HuH-7 (cell line): ENCODE data around the gene NTN5.
A peak's percentile ranks its signal among the peaks of the same experiment; 100 is the strongest.
"Not testable (repeated sequence)": the region's sequence is repeated elsewhere in the genome, so short reads cannot be mapped to it uniquely, and the experiment has no call there.

Experiments
- DNase-seq: peaks from one replicate; pipeline ENCODE4 v3.0.0; 2011; ENCODE audit warnings: low spot score

NTN5 gene

DNA sequence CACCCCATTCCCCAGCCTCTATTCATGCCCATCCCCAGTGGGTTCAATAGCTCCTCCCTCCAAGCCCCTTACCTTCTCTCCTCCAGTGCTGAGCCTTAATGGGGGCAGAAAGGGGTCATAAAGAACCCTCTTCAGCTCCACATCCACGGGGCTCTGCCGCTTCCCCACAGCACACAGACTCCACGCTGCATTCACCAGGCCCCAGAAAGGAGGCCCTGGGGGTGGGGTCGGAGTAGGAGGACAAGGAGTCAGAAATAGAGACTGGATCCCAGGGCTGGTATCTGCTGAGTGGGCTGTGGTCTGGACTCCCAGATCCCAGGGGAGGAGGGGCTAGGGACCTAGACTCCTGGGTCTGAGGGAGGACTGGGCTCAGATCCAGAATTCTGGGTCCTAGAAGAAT is 28.5 kb downstream of the NTN5 start:
- no peak for DNase-seq

GRCh38 chr19:48642862-48643261 is 30.0 kb downstream of the NTN5 start:
- no peak for DNase-seq

DNA sequence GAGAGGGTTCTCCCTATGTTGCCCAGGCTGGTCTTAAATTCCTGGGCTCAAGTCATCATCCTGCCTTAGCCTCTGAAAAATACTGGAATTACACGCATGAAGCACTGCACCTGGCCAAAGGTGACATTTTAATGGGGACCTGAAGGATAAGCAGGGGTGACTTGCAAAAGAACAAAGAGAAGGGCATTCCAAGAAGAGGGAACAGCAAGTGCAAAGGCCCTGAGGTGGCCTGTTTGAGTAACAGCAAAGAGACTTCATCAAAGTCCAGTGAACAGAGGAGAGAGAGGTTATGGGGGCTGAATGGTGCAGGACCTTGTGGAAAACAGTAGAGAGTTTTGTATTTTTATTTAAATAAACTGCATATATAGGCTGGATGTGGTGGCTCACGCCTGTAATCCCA is 31.0 kb downstream of the NTN5 start:
- no peak for DNase-seq

GRCh38 chr19:48639483-48640375 is 33.1 kb downstream of the NTN5 start:
- no peak for DNase-seq

DNA sequence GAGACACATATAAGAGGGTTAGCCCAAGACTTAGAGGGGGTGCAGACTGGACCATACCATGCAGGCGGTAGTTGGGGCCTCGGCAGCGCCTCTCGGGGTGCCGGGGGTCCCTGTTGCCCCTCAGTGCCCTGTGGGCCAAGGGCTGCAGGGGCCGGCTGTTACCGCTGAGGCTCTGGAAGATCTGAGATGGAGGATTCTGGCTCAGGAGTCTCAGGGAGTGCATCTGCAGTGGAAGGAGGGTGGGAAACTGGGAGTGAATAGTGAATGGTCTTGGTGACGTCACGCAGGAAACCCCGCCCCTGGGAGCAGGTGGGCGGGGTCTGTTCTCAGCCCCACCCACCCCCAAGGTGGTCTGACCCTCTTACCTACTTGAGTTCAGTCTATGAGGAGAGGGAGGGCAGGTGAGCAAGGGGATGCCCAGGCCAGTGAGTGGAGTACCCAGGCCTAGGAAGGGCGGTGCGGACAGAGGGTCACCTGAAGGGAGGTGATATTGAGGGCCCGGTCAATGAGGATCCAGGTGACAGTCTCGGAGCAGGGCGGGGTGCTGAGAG is 33.9 kb downstream of the NTN5 start:
- DNase-seq: no peak

DNA sequence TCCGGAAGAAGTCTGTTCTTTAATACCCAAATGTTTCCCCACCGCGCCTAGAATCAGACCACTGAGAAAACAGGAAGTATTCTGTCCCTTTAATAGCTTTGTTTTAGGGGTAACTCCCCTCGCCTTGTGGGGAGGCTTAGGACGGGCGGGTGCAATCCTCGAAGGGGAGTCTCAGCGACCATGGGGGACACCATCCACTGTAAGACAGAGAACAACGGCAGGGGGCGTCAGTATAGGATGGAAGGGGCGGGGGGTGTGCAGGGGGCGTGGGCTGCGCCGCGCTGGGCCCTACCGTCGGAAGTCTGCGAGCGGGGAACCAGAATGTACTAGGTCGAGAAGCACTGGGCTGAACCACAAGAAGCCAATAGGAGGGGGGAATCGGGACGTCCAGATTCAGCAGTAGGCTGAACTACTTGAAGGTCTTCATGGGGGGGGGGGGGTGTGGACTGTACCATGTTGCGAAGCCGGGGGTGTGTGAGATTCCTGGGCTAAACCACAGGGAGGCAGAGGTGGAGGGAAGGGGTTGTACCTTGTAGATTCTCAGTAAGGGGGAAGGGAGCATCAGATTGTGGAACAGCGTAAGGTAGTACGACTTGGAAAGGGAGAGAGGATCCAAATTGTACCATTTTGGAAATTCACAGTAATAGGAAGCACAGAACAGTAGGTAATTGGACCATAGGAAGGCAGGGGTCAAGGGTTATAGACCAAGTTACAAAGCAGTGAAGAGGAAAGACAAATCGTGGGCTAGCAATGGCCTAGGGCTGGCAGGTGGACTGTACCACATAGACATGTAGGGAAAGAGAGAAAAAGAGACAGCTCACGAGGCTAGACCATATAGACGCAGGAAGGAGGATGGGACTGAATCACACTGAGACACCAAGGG is 34.6 kb downstream of the NTN5 start:
- DNase-seq: peak; percentile 82

DNA sequence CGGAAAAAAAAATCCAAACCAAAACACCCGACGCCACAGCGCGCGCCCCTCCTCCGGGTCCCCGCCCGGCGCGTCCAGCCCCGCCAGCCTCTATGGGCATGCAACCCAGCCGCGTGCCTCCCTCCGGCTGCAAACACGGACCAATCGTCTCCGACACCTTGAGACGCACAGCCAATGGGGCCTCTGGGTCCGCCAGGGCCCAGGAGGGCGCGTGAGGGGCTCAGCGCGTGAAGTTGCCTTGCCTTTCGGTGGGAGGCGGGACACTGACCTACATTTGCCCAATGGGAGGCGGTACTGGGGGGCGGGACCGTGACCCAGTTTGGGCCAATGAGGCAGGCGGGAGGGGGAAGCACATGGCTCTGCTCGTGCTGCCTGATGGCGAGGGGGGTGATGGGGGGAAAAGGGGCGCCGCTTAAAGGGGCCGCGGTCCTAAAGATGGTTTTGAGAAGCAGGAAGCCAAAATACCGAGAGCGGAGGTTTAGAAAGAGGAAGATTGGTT is 35.3 kb downstream of the NTN5 start:
- peak; percentile 96 for DNase-seq

GRCh38 chr19:48636859-48637448 is 35.9 kb downstream of the NTN5 start, which contains the start of gene DBP:
TSS of gene DBP (minus strand) at chr19:48637379. CDS start at chr19:48636994, 385 bp downstream.
- DNase-seq: no peak

DNA sequence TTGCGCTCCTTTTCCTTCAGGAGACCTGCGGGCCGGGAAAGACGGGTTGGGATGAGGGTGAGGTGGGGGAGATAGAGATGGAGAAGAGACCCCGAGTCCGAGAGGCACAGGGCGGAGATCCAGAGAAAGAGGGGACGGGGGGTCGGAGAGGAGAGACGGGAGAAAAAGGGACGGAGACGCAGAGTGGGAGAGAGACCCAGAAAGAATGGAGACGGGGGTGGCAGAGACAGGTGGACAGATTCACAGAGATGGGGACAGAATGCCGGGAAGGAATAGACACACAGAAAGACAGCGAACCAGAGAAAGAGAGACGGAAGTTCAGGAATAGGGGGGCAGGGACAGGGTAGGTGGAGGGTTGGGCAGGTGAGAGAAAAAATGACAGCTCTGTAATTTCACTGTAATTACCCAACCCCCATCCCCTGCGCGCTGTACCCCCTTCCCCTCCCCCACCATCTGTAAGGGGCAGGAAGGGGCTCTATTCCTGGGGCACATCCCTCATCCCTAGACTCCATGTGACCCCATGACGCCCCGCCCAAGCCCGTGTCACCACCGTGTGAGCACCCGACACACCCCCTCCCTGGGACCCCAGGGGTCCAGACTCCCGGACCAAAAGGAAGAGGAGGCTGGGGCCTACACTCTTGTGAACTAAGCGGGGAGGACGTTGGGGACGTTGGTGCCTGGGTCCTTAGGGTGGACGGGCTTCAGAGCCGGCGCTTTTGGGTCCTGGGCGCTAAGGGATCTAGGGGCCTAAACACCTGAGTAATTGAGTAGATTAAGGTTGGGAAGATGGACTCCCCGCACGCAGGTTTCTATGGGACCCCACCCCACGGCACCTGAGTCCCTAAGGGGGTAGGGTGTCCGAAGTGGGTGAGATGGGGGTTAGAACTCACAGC is 36.6 kb downstream of the NTN5 start:
- DNase-seq: no peak

DNA sequence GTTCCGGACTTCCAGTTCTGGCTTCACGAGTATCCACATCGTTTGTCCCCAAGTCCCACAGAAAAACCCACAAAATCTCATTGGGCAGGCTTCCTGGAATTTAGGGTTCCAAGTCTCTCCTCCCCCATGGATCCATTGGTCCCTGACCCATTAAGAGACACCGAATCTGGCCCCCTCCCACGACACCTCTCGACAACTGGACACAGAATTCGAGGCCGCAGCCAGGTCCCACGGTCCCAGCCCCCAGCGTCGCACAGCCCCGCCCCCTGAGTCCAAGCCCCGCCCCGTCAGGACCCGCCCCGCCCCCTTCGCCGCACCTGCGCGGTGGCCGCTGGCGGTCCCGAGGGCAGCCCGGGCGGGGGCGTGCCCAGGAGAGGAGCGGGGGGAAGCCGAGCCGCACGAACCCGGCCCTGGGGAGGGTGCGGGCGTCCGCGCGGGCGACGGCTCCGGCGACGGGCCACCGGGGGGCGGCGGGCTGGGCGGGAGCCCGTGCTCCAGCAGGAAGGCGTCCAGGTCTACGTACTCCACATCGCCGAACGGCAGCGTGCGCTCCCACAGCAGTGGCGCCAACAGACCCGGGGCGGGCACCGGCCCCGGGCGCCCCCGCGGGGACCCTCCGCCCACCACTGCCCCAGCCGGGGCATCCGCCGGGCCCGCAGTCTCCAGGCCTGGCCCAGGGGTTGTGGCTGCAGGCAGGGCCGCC is 37.4 kb downstream of the NTN5 start:
- DNase-seq: peak; percentile 81

- DNase-seq: peak; percentile 91
These were observed 38.2 kb downstream of the NTN5 start for GRCh38 chr19:48634424-48635262.

DNA sequence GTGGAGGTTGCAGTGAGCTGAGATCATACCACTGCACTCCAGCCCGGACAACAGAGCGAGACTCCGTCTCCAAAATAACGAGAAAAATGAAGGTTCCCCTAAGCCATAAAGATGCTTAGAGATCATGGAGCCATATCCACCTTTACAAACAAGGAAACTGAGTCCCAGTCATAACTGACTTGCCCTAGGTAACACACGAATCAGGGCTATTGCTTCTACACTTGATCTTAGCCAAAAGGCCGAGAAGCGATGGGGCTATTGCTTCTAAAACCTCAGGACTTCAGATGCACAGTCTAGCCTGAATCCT is 38.8 kb downstream of the NTN5 start:
- no peak for DNase-seq

GRCh38 chr19:48633148-48634035 is 39.4 kb downstream of the NTN5 start:
- no peak for DNase-seq

DNA sequence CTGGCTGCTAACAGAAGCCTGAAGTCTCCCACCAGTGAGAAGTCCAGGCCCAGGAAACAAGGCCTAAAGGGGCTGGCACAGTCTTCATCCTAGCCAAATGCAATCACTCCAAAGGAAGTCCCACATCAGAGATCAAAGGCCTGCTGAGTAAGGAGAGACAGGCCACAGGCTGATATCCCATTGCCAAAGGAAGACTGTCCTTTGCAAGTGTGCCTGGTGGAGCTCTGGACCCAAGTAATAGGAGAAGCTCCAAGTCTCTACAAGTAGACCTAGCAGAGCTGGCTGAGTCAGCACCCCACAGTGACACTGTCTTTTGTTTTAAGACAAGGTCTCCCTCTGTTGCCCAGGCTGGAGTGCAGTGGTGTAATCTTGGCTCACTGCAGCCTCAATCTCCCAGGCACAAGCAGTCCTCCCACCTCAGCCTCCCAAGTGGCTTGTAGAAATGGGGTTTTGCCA is 40.1 kb downstream of the NTN5 start:
- no peak for DNase-seq

DNA sequence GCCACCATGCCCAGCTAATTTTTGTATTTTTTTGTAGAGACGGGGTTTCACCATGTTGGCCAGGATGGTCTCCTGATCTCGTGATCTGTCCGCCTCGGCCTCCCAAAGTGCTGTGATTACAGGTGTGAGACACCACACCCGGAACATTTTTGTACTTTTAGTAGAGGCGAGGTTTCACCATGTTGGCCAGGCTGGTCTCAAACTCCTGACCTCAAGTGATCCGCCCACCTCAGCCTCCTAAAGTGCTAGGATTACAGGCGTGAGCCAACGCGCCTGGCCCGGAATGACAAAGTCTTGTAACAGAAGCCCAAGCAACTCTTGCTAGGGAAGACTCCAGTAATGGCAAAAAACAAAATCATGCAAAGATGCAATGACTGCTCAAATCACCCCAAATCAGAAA is 40.5 kb downstream of the NTN5 start:
- DNase-seq: not testable (repeated sequence)

DNA sequence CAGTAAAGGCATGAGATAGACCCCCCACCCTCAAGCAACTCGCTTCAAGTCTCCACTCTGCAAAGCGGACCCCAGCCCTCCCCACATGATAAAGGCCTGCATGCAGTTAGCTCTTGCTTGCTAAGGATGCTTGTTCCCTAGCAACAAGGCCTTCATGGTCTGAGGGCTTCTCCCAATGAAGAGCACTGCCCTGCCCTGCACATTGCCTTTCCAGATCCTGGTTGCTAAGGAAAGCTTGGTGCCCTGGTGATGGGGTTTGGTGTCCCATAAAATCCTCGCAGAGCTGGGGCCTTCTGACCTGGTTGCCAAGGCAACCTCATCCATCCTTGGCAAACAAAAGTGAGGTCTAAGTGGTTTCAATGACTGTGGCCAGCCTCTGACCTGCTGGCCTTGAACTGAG is 41.6 kb downstream of the NTN5 start:
- no peak for DNase-seq

GRCh38 chr19:48630296-48631063 is 42.3 kb downstream of the NTN5 start:
- DNase-seq: no peak
